Colon (tissue), 2 donors: ENCODE data around the gene RGS3.
"Not testable (repeated sequence)": the region's sequence is repeated elsewhere in the genome, so short reads cannot be mapped to it uniquely, and the experiment has no call there.

Experiments
- FAIRE-seq: peaks from 2 replicates; lab custom pipeline; 2012; peaks lifted over from hg19 to GRCh38; lab: Jason Lieb, UNC
- donor health status: control.
- donor health status: control.

Gene RGS3

DNA sequence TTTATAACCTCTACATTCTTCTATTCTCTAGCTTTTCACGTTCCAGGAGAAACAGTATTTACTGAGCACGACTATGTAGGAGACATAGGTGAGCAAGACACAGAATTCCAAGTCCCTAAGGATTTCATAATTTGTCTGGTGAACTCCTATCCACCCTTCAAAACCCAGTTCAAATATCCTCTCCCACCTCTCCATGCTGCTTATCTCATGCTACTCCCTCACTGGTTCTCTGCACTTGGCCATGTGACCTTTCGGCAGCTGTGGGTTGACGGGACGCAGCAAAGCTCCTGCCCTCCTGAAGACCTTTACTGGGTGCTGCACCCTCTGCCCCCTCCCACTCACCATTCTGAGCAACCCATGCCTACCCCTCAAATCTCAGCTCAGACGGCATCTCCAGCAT, 173.2 kb downstream of the RGS3 start:
- no peak for FAIRE-seq

DNA sequence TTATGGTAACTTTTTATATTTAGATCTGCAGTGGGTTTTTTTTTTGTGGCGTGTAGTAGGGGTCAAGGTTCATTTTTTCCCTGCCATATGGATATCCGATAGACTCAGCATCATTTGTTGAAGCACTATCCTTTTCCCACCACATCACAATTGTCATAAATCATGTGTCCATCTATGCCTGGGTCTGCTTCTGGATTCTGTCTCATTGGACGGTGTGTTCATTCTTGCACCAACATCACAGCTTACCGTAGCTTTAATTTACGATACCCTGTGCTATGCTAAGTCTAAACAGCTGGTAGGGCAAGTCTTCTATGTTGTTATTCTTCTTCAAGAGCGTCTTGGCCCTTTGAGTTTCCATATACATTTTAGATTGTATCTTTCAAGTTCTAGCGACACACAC, 175.0 kb downstream of the RGS3 start:
- no peak for FAIRE-seq

DNA sequence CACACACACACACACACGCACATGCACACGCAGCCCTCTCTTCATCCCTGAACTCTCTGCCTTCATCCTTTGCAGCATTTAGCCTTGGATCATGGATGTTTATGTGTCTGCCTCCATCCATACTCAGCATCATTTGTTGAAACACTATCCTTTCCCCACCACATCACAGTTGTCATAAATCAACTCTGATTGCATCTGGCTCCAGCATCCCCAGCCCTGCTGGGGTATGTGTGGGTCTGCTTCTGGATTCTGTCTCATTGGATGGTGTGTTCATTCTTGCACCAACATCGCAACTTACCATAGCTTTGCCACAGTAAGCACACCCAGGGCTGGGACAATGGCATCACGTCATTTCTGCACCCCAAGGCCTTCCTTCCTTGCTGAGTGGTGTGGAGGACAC, 175.4 kb downstream of the RGS3 start:
- no peak for FAIRE-seq

DNA sequence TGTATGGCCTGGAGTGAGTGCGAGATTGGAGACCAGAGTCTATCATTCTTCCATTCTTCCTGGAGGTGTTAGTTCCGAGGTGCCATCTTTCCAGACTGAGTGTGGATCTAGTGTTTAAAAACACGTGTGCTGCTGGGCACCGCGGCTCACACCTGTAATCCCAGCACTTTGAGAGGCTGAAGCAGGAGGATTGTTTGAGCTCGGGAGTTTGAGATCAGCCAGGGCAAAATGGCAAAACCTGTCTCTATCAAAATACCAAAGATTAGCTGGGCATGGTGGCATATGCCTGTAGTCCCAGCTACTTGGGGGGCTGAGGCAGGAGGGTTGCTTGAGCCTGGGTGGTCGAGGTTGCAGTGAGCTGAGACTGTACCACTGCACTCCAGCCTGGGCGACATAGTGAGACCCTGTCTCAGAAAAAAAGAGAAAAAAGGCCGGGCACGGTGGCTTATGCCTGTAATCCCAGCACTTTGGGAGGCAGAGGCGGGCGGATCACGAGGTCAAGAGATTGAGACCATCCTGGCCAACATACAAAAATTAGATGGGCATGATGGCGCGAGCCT, 176.0 kb downstream of the RGS3 start:
- FAIRE-seq, result not testable (repeated sequence)

DNA sequence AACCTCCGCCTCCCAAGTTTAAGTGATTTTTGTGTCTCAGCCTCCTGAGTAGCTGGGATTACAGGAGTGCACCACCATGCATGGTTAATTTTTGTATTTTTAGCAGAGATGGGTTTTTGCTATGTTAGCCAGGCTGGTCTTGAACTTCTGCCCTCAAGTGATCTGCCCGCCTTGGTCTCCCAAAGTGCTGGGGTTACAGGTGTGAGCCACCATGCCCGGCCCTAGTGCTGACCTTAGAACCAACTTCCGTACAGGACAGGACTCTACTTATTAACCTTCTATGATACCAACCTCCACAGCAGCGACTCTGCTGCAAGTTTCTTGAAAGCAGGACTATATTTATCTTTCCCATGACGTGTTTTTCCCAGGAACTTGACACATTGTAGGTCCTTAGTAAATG, 176.9 kb downstream of the RGS3 start:
- FAIRE-seq, result no peak

DNA sequence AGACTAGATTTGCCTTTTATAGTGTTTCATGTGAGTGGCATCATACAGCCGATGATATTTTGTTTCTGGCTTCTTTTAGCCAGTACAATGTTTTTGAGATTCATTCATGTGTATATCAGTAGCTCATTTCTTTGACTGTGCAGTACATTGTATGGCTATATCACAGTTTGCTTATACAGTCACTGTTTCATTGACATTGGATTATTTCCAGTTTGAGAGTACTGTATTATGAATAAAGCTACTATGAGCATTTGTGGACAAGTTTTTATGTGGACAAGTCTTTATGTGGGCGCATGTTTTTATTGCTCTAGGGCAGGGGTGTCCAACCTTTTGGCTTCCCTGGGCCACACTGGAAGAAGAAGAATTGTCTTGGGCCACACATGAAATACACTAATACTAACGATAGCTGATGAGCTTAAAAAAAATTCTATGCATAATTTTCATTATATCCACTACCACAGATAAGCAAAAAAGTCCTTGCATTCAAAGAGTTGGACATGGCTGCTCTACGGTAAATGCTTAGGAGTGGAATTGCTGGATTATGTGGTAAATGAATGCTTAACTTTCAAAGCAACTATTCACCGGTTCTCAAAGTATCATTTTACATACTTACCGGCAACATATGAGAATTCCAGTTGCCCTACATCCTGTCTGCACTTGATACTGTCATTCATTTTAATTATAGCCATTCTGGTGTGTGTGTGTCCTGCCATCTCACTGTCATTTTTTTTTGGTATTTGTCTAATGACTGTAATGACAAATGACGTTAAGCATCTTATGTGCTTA, 177.8 kb downstream of the RGS3 start:
- no peak for FAIRE-seq

DNA sequence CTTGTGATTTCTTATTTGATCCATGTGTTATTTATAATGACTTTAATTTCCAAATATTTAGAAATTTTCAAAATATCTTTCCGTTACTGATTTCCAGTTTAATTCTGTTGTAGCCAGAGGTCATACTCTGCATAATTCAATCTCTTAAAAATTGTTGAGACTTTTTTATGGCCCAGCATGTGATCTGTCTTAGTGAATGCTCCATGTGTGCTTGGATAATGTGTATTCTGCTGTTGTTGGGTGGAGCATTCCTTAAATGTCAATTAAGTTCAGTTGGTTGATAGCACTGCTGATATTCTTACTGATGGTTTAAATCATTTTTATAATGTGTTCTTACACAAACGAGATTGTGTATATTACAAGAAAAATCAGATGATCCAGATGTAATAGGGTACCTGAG, 180.8 kb downstream of the RGS3 start:
- FAIRE-seq, result no peak

DNA sequence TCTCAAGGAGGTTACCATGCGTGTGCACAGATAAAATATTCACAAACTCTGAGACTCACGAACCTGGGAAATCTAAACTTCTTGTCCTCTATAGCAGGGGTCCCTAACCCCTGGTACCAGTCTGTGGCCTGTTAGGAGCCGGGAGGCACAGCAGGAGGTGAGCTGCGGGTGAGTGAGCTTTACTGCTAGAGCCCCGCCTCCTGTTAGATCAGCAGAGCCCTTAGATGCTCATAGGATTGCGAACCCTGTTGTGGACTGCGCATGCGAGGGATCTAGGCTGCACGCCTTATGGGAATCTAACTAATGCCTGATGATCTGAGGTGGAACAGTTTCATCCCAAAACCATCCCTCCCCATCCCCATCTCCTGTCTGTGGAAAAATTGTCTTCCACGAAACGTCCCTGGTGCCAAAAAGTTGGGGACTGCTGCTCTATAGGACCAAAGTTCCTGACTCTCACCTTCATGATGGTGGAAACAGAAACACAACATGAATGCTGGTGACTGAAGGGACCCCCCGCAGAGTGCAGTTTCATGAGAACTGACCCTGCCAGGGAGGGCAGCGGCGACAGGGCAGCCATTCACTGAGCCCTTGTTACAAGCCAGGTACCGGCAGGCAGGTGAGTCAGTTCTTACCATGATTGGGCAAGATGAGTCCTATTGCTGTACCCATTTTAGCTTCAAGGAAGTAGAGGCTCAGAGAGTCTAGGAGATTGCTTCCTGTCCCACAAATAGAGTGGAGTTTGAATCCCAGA, 181.9 kb downstream of the RGS3 start:
- no peak for FAIRE-seq

DNA sequence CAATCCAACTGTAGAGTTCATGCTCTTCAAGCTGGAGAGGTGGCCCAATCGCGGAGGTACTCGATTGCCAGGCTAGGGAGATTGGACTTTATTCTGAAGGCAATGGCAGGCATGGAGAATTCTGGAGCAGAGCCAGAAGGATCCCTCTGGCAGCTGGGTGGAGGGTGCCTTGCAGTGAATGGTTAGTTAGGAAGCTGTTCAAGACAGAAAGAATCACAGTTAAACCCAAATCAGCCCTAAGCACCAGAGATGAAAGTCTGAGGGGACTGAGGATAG, 182.4 kb downstream of the RGS3 start:
- no peak for FAIRE-seq

DNA sequence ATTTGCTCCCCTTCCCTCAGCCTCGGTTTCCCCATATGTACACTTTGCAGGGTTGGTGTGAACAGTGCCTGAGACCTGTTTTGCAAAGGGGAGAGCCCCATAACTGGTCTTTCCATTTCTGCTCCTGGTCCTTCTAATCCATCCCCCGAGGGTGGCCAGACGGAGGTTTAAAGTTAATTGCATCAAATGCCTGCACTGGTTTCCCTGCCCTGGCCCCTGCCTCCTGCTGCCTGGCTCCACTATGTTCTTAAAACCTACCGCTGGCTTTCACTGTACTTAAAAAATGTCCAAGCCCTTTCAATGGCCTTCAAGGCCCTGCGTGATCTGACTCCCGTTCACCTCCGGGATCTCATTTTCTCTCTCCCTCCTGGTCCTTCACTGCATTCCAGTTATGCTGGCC, 183.0 kb downstream of the RGS3 start:
- FAIRE-seq, result no peak
